NK-92 (cell line): ENCODE results near the gene SUN1.
"Not testable (repeated sequence)": the region's sequence is repeated elsewhere in the genome, so short reads cannot be mapped to it uniquely, and the experiment has no call there.

ENCODE experiments used
- DNase-seq: peaks from one replicate; lab custom pipeline; 2025; ENCODE audit not compliant: unreplicated experiment; lab: John Stamatoyannopoulos, UW

Gene SUN1

DNA sequence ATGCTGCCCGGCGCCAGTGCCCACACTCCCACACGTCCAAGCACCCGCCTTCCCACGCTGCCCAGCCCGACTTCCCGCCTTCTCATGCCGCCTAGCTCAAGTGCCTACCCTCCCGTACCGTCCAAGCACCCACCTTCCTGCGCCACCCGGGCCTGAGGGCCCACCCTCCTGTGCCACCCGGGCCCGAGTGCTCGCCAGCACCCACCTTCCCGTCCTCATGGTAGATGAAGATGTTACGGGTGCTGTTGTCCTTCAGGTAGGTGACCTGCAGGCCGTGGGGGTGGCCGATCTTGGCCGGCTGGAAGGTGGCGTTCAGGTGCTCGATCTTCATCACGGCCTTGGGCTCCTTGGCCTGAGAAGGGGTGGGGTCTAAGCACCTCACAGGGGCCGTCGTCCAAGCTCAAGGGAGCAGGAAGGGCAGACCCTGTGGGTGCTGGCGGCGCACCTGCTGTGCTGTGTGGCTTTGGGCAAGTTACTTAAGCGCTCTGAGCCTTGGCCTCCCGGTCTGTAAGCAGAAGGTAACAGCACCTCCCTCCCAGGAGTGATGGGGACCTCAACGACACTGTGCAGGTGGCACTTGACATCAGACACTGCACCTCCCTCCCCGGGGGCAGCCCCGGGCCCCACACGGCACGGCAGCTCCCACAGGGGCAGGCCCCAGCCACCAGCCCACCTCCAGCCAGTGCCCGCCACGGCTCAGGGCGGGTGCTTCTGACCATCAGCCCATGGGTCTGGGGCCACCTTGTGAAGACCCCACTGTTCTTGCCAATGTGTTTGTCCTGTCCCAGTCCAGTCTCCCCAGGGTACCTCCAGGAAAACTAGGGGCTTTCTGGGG, 71.9 kb downstream of the SUN1 start:
- no peak for DNase-seq

DNA sequence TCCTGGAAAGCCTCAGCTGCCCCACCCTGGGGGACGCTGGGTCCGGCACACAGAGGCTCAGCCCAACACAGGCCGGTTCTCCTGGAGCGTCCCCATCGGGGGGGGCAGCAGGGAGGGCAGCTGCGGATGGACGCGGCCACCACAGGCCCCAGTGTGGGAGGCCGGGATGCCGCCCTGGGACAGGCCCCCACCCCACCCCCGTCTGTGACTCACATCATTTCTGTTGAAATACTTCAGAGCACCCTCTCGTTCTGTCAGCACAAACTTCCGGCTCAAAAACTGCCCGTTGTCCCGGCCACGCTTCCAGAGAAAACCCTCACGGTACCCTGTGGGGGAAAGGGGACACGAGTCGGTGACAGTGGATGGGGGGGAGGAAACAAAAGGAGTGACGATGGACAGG, 72.6 kb downstream of the SUN1 start:
- no peak for DNase-seq

DNA sequence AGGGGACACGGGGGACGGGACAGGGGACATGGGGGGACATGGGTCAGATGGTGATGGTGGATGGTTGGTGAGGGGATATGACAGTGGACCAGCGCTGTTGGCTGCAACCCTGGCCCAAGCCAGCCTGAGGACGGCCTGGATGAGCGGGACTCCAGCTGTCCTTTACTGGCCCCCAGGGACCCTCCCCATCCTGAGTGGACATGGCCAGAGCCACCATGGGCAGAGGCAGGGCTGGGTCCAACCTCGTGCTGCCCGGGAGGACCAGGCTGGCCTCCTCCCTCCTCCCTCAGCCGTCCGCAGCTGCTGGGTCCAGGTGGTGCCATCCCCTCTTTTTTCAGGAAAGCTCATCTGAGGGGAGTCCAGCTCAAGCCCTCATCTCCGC, 74.5 kb downstream of the SUN1 start:
- no peak for DNase-seq

DNA sequence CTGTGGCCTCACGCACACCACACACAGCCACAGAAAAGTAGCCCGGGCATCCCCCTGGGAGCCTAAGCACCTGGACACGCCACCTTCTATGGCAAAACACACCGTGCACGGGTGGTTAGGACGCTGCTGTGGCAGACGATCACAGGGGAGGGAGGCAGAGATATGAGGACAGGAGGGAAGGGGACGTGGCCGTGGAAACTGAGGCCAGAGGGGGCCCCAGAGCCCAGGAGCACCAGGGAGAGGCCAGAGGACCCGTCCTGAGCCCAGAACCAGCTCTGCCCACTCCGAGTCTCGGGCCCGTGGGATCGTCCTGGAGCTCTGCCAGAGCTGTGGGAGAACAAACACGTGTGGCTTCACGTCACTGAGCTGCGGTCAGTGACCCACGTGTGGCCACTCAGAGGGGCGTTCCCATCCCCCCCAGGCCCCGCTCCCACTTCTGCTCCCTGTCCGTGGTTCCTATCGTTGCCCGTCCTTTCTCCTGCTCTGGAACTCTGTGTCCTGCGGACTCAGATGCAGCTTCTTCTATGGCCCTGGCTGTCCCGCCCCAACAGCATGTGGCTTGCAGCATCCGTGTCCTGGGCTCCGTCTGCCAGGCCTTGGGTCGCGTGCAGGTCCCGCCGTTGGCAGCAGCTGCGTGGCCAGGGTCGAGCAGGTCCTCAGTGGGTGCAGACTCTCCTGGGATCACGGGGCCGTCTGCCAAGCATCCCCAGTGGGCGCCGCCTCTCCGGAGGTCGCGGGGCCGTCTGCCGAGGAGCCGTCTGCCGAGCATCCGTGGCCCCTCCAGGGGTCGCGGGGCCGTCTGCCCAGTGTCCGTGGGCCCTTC, 75.1 kb downstream of the SUN1 start:
- DNase-seq, result no peak

DNA sequence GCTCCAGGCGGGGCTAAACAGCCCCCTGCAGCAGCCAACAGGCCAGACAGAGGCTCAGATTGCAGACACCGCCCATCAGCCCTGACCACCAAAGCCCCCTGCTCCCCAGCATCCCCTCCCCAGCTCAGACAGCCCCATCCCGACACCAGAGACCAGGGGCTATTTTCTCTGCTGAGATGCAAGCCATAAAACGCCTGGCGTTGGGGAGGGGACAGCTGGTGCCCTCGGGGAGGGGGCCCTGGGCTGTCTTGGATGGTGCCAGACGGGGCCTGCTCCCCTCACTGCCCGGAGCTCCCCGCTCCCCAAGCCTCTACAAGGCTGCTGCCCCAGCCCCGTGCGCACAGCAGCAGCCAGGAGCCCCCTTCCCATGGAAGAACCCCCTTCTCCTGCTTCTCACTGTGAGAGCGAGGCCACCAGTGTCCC, 75.9 kb downstream of the SUN1 start:
- no peak for DNase-seq

DNA sequence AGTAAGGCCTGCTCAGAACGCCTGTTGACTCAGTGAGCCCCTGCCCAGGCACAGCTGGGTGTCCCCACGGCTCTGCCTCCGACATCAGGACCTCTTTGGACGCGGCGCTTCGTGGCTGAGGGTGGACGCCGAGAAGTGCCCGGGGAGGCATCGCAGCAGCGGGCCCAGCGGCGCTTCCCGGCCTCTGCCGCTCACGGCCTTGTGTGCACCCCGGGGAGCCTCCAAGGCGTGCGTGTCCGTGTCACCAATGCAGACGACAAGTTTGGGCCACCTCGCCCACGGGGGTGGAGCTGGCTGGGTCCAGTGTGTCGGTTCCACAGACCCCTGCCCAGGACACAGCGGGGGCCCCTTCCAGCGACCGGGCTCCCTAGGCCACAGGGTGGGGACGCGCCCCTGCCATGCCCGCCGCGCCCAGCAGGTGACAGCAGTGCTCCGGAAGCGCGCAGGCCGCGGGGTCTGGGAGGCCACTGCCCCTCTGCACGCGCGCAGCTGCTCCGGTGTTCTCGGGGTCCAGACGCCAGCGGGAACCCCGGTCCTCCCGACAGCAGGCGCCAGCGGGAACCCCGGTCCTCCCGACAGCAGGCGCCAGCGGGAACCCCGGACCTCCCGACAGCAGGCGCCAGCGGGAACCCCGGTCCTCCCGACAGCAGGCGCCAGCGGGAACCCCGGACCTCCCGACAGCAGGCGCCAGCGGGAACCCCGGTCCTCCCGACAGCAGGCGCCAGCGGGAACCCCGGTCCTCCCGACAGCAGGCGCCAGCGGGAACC, 76.5 kb downstream of the SUN1 start:
- not testable (repeated sequence) for DNase-seq

DNA sequence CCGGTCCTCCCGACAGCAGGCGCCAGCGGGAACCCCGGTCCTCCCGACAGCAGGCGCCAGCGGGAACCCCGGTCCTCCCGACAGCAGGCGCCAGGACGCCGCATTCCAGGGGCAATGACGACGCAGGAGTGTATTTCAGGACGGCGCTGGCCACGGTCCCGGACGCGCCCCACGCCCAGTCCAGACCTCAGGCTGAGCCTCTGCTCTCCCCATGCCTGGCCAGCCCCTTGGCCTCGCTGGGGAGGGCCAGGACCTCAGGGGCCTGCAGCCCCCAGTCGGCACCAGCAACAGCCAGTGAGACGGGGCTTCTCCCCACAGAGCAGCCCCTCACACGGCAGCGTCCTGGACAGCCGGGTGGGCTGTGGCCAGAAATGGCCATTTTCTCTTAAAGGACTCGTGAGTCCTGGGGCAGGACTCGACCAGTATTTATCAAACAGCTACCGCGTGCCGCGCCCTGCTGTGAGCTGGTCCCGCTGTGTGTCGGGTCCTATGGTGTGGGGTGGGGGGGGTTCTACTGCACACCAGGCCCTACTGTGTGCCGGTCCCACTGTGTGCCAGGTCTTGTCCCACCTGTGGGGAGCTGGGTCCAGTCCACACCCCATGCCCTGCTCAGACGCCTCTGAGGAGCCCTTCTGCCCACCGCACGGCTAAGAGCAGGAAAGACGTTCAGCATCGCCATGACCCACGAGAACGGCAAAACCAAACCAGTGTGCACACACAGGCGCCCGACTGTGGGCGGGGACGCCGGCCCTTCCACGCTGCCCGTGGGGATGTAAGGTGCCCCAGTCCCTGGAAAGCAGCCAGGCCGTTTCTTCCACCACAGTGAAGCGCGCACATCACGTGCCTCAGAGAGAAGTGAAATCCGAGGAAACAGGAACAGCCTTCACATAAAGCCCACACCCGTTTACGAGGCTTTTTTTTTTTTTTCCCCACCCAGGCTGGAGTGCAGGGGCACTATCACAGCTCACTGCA, 77.4 kb downstream of the SUN1 start:
- DNase-seq, result no peak

DNA sequence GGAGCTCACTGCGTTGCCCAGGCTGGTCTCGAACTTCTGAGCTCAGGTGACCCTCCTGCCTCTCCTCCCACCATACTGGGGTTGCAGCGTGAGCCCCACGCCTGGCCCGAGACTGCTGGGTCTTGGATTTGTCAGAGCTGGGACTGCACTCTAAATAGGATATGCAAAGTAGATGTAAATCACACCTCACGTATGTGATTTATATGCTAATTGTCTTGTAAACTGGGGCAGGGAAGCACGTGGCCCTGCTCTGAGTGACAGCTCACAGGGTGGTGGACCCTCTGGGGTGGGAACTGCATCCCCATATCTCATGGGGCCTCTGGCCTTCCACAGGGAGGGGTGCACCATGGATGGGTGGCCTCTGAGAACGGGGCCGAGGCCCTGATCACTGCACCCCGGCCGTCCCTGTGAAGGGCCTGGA, 78.2 kb downstream of the SUN1 start:
- no peak for DNase-seq

DNA sequence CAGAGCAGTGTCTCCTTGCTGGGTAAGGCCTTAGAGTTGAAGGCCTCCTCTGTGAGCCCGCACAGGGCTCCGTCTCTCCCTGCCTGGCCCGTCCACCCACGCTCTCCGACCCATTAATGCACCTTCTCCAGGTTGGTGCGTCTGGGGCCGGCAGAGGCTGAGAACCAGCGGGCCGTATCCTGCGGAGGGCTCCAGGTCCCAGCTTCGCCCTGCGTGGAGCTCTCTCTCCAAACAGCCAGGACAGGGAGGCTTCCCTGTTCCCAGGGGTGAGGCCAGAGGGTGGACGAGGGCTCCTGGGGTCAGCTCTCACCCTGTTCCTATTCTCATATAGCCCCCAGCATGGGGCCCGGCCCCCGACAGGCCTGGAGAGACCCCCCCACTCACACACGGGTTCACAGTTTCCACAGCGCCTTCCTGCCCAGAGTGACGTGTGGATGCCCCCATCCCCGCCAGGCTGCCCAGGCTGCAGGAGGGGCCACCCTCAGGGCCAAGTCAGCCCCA, 78.7 kb downstream of the SUN1 start:
- DNase-seq, result no peak

DNA sequence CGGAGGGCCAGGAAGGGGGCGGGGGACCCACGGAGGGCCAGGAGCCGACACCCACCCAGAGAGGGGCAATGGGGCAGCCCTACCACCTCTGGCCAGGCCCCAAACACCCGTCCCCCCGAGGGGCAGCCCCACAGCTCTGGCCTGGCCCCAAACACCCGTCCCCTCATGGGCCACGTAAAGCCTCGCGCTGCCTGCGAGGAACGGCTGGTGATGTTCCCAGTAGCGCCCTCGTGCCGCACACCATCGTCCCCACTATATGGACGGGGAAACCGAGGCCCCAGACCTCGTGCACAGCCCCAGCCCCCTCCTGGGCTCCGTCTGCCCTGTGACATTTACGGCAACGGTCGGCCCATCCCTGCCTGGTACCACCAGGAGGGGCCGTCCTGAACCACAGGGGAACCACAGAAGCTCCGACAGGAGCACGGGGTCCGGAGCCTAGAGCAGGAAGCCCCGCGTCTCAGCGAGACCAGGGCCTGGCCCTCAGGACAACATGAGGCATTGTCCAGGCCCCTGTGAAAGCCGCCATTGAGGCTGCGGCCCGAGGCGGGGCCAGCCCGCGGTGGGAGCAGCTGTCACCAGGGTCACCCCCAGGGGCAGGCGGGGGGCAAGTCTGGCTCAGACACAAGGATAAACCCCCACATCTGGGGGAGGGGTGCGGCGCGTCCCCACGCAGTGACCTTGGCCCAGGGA, 79.7 kb downstream of the SUN1 start:
- DNase-seq, result no peak

DNA sequence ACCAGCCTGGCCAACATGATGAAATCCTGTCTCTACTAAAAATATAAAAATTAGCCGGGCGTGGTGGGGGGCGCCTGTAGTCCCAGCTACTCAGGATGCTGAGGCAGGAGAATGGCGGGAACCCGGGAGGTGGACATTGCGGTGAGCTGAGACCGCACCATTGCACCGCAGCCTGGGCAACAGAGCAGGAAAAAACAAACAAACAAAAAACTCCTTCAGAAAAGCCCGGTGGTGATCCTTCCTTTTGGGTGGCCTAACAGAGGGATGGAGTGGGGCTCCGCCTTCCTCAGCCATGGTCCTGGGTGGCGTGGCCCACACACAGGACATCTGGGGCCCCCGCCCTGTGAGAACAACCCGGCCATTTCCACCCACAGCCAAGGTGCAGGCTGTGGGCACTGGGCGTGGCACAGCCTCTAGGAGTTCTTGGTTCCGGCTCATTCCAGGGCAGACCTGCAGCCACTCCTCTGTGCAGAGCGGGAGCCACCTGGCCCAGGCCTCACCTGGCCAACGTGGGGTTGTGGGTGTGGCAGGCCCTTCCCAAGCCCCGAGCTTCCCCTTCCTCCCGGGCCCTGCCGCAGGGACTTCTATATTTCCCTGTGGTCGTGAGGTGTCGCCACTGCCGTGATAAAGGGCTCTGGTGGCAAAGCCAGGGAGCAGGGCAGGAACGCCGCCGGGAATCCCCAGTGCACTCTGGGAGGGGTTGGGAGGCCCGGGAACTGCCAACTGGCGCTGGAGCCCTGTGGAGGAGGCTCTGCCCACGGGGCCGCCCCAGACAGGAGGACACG, 81.7 kb downstream of the SUN1 start:
- no peak for DNase-seq

DNA sequence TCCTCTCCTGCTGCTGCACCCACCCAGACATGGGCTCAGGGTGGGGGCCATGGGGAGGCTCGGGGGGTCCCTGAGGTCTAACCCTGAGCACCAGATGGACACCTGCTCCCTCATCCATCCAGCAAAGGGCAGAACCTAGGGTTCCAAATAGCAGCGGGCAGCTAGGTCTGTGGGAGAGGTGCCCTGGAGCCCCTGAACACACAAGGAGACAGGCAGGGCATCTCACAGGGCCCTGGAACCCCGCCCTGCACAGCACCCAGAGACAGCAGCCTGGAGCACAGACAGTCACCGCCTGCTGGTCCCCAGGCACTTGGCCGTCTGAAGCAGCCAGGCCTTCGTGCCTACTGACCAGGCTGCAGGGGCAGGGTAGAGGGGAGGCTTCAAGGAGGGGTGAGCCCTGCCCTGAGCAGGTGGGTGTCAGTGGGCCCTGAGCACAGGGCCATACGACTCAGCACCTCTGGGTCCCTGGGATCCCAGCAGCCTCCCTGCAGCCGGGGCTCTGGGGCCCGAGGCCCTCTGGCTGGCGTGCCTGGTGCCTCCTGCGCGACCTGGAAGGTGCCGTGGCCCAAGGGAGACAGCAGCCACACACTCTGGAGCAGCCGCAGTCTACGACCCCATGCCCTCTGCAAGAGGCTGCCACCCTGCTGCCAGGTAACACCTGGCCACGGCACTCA, 82.4 kb downstream of the SUN1 start:
- no peak for DNase-seq

DNA sequence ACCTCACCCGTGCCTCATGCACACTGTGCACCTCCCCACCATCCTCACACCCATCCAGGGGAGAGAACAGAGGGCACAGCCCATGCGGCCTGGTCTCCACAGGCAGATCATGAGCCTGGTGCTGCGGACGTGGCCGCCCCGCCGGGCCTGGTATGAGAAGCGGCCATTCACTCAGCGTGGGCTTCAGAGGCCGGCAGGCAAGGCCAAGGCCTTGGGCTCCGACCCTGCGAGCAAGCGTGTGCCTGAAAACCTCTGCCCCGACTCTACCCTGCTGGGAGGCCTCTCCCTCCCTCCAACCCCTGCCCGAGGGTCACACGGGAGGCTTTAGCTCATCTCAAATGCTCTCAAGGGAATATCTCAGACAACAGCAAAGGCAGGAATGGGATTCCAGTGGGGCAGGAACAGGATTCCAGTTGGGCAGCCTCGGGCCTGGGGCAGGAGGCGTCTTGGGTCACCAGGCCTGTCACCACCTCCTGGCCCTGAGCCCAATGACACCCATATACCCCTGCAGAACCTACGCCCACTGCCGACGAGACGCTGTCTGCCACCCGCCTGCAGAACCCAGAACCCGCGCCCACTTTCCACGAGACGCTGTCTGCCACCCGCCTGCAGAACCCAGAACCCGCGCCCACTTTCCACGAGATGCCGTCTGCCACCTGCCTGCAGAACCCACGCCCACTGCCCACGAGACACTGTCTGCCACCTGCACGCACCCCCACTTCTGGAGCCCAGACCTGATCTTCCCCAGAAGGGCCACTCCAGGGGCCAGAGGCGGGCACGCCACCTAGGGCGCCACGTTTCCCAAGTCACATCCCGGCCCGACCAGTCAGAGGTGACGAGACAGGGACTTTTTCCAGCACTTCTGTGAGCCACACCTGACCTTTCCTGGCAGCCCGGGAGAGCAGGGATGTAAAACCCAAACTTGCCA, 83.3 kb downstream of the SUN1 start:
- no peak for DNase-seq

DNA sequence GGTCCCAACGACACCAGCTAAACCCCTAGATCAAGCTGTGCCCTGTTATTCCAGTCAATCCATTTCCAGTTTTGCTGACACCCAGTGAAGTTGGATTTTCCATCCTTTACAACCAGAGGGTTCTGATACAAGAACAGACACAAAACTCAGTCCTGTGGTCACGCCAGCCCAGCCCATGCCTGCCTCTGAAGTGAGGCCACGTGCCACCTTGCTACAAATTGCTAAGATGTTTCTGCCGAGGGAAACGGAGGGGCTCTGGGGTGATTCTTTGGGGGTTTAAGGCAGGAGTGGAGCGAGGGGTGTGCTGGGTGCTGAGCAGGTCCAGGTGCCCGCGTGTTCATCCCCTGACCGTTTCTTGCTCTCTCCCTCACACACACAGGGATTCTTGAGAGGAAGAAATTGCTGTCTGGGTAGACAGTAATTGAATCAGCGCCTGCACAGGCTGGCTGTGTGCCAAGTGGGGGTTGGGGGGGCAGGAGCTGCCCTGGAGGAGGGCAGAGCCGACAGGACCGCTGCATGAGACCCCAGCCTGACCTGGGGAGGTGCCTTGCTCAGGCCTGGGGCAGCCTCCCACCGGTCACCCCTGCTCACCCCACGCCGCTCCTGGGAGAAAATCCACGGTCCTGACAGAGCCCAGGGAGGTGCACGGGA, 84.1 kb downstream of the SUN1 start:
- DNase-seq, result no peak

DNA sequence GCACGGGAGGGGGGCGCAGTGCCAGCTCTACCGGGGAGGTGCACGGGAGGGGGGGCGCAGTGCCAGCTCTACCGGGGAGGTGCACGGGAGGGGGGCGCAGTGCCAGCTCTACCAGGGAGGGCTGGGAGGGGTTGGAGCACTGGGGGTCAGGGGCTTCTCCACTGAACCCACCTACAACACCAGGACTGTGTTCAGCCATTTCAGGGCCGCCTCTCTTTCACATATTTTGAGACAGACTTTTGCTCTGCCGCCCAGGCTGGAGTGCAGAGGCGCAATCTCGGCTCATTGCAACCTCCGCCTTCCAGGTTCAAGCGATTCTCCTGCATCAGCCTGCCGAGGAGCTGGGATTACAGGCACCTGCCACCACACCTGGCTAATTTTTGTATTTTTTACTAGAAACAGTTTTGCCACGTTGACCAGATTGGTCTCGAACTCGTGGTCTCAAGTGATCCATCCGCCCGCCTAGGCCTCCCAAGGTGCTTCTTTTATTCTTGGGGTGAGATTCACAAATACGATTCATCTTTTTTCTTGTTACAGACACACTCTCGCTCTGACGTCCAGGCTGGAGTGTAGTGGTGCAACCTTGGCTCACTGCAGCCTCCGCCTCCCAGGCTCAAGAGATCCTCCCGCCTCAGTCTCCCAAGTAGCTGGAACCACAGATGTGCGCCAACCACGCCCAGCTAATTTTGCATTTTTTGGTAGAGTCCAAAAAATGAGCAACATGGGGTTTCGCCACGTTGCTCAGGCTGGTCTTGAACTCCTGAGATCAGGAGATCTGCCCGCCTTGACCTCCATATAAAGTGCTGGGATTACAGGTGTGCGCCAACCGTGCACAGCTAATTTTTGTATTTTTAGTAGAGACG, 85.2 kb downstream of the SUN1 start:
- no peak for DNase-seq

DNA sequence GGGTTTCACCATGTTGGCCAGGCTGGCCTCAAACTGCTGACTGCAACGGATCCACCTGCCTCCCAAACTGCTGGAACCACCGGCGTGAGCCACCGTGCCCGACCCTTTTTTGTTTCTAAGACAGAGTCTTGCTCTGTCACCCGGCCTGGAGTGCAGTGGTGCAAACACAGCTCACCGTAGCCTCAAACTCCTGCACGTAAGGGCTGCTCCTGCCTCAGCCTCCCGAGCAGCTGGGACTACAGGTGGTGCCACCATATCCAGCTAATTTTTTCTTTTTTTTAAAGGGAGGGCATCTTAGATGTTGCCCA, 85.8 kb downstream of the SUN1 start:
- DNase-seq, result no peak
